GM12878 (cell line): ENCODE data around the gene BBS1. TPM values are rescaled to one million over a fixed set of nuclear protein-coding genes. Genes with fewer than 3 reads are reported as not detected.

Experiments used
- CHD2 ChIP-seq: IDR thresholded peaks from 2 replicates; pipeline ENCODE4 v1.6.1; 2011; ENCODE audit warnings: low read depth, low read length, improper control_type of control experiment, borderline replicate concordance
- IRF4 ChIP-seq: IDR thresholded peaks from 2 replicates; pipeline ENCODE4 v1.6.1; 2011; ENCODE audit warnings: low read depth, low read length
- SREBF2 ChIP-seq: IDR thresholded peaks from 2 replicates; pipeline ENCODE4 v1.6.1; 2012; ENCODE audit warnings: mild to moderate bottlenecking, low read length
- ZZZ3 ChIP-seq: IDR thresholded peaks from 2 replicates; pipeline ENCODE4 v1.6.1; 2011; ENCODE audit warnings: low read depth; ENCODE audit not compliant: control insufficient read depth, insufficient read length
- polyA plus RNA-seq, 11 experiments: library from polyadenylated mRNA; depleted of rRNA in 4 of 11; unstranded in 6 of 11; stranded (reverse) in 5 of 11; fragments of >200 nt; fragmentation: Nextera tagmentation in 4 of 11; fragmentation: Illumina TruSeq in 1 of 11; extraction: Ambion mirVana in 4 of 11; extraction: Trizol in 1 of 11; gene quantifications; 1 replicate in 1 of 11; 2 replicates in 10 of 11; pipeline versions ENCODE4 v1.2.1 to v1.2.3, GENCODE V29; 2011 to 2016; ENCODE audit warnings: inconsistent platforms in 2 of 11, missing spikeins in 2 of 11, low read depth in 1 of 11
- total RNA-seq, 4 experiments: library from RNA; depleted of rRNA in 3 of 4; stranded (reverse); fragments of >200 nt in 3 of 4; fragmentation: Illumina TruSeq in 1 of 4; extraction: Trizol in 1 of 4; gene quantifications; 2 replicates each; pipeline versions ENCODE4 v1.2.1 to v1.2.3, GENCODE V29; 2013 to 2021
- TF ChIP-seq, protein P1 (sequence below): fragments of 450-650 bp; IDR thresholded peaks from 2 replicates; pipeline ENCODE4 v1.6.1; 2018; ENCODE audit warnings: borderline replicate concordance, mild to moderate bottlenecking; ENCODE audit not compliant: partially characterized antibody
- TF ChIP-seq, protein P2 (sequence below): fragments of 450-650 bp; IDR thresholded peaks from 2 replicates; pipeline ENCODE4 v1.6.1; 2017; ENCODE audit warnings: mild to moderate bottlenecking, moderate library complexity

The BBS1 gene
- total and polyA plus RNA-seq, 10 of the 15 experiments (the other 5 are each of a cell fraction or from before 2014, with no cell fraction given) = 2.5 to 14.7 (median 8.7) TPM

DNA sequence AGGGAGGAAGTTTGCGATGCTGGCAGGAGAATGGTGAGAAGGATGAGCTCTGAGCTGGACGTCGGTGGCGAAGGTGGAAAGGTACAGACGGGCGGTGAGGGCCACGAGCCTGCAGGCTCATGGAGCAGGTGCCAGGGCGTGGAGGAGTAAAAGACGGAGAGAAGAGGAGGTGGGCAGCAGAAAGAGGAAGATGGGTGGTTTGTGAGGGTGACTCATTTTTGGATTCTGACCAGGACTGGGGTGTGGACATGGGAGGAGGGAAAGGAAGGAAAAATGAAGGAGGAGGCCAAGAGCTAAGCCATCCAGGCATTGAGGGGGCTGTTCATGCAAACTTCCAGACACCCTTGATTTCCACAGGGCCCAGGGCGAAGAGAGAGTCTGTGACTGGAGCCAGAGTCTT lies 31.9 kb downstream of the BBS1 start (continued):
- TF ChIP-seq, protein P1, sequence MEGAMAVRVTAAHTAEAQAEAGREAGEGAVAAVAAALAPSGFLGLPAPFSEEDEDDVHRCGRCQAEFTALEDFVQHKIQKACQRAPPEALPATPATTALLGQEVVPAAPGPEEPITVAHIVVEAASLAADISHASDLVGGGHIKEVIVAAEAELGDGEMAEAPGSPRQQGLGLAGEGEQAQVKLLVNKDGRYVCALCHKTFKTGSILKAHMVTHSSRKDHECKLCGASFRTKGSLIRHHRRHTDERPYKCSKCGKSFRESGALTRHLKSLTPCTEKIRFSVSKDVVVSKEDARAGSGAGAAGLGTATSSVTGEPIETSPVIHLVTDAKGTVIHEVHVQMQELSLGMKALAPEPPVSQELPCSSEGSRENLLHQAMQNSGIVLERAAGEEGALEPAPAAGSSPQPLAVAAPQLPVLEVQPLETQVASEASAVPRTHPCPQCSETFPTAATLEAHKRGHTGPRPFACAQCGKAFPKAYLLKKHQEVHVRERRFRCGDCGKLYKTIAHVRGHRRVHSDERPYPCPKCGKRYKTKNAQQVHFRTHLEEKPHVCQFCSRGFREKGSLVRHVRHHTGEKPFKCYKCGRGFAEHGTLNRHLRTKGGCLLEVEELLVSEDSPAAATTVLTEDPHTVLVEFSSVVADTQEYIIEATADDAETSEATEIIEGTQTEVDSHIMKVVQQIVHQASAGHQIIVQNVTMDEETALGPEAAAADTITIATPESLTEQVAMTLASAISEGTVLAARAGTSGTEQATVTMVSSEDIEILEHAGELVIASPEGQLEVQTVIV = no peak
- TF ChIP-seq CHD2 = no peak
- no peak for TF ChIP-seq IRF4
- TF ChIP-seq ZZZ3 = no peak
- TF ChIP-seq SREBF2 = no peak
- TF ChIP-seq, protein P2, sequence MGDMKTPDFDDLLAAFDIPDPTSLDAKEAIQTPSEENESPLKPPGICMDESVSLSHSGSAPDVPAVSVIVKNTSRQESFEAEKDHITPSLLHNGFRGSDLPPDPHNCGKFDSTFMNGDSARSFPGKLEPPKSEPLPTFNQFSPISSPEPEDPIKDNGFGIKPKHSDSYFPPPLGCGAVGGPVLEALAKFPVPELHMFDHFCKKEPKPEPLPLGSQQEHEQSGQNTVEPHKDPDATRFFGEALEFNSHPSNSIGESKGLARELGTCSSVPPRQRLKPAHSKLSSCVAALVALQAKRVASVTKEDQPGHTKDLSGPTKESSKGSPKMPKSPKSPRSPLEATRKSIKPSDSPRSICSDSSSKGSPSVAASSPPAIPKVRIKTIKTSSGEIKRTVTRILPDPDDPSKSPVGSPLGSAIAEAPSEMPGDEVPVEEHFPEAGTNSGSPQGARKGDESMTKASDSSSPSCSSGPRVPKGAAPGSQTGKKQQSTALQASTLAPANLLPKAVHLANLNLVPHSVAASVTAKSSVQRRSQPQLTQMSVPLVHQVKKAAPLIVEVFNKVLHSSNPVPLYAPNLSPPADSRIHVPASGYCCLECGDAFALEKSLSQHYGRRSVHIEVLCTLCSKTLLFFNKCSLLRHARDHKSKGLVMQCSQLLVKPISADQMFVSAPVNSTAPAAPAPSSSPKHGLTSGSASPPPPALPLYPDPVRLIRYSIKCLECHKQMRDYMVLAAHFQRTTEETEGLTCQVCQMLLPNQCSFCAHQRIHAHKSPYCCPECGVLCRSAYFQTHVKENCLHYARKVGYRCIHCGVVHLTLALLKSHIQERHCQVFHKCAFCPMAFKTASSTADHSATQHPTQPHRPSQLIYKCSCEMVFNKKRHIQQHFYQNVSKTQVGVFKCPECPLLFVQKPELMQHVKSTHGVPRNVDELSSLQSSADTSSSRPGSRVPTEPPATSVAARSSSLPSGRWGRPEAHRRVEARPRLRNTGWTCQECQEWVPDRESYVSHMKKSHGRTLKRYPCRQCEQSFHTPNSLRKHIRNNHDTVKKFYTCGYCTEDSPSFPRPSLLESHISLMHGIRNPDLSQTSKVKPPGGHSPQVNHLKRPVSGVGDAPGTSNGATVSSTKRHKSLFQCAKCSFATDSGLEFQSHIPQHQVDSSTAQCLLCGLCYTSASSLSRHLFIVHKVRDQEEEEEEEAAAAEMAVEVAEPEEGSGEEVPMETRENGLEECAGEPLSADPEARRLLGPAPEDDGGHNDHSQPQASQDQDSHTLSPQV = no peak
